Sigmoid colon (tissue), 4 donors: ENCODE measurements around the gene GCH1.
"Not testable (repeated sequence)": the region's sequence is repeated elsewhere in the genome, so short reads cannot be mapped to it uniquely, and the experiment has no call there.

Source experiments
- CTCF ChIP-seq, 4 experiments: fragments of 450-650 bp in 3 of 4; fragments of 200-600 bp in 1 of 4; IDR thresholded peaks; one replicate each; pipeline ENCODE4 v1.5.1; 2016 to 2019; ENCODE audit warnings: antibody characterized with exemption in 4 of 4, mild to moderate bottlenecking in 3 of 4, moderate library complexity in 2 of 4
- EP300 ChIP-seq, 4 donors: sonication (generic); formaldehyde crosslinking; IDR thresholded peaks; one replicate each; pipeline ENCODE4 v1.6.1; 2017; ENCODE audit warnings: antibody characterized with exemption in 4 of 4
- POLR2A ChIP-seq, 2 donors: fragments of 450-650 bp; IDR thresholded peaks; one replicate each; pipeline ENCODE4 v1.6.1; 2016; ENCODE audit warnings: antibody characterized with exemption in 2 of 2, mild to moderate bottlenecking in 2 of 2, moderate library complexity in 2 of 2
- POLR2AphosphoS5 ChIP-seq, 4 donors: sonication (generic); formaldehyde crosslinking; IDR thresholded peaks; one replicate each; pipeline ENCODE4 v1.6.1; 2017; ENCODE audit warnings: antibody characterized with exemption in 4 of 4

GRCh38 chr14:54908973-54909372, 6.3 kb upstream of the GCH1 start:
- not testable (repeated sequence) for TF ChIP-seq POLR2A, EP300, CTCF, POLR2AphosphoS5 (IDR thresholded peaks at IDR 0.05)
